Stimulated activated CD4-positive, alpha-beta T cell treated with anti-CD3 and anti-CD28 coated beads, Interleukin-15, amount 100 ng/mL, for 24 hours (primary cell): ENCODE measurements around the gene DCUN1D1.
"Not testable (repeated sequence)": the region's sequence is repeated elsewhere in the genome, so short reads cannot be mapped to it uniquely, and the experiment has no call there.

Experiments used
- DNase-seq: peaks from one replicate; pipeline ENCODE4 v3.0.0-alpha.2; 2020

The DCUN1D1 gene

GRCh38 chr3:182980204-182981037 is at the start of gene DCUN1D1:
DCUN1D1 (minus strand) TSS chr3:182980538; CDS start chr3:182980489, 49 bp downstream.
- peak; percentile 92 for DNase-seq

DNA sequence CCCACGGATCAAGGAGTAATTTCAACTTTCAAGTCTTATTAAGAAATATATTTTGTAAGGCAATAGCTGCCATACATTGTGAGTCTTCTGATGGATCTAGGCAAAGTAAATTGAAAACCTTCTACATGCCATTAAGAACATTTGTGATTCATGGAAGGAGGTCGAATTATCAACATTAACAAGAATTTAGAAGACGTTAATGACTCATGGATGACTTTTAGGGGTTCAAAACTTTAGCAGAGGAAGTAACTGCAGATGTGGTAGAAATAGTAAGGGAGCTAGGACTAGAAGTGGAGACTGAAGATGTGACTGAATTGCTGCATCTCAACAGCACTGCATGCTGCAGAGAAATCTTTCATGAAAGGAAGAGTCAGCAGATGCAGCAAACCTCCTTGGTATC is 48.1 kb upstream of the DCUN1D1 start:
- no peak for DNase-seq

- DNase-seq = no peak
These were observed 46.9 kb upstream of the DCUN1D1 start for GRCh38 chr3:183027276-183027675.

- DNase-seq = no peak
These were observed 42.7 kb upstream of the DCUN1D1 start for GRCh38 chr3:183022936-183023516.

- no peak for DNase-seq
These were observed 38.3 kb upstream of the DCUN1D1 start for GRCh38 chr3:183018421-183019192.

DNA sequence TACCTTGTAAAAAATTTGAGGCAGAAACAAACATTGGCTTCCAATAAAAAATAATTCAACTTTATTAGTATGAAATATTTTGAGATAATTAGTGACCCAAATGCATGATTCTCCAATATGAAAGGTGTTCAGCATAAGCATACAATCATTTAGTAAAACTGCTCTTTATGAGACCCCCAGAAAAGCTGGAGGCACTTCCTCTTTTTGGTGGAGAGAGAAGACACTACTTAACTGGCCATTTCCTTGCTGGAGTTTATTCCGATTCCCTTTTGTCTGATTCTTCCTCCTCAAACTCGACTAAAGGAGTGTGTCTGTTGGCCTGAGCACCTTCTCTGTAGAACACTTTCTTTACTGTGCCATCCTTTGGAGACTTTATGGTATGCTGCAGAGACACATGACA is 34.8 kb upstream of the DCUN1D1 start:
- DNase-seq = no peak

DNA sequence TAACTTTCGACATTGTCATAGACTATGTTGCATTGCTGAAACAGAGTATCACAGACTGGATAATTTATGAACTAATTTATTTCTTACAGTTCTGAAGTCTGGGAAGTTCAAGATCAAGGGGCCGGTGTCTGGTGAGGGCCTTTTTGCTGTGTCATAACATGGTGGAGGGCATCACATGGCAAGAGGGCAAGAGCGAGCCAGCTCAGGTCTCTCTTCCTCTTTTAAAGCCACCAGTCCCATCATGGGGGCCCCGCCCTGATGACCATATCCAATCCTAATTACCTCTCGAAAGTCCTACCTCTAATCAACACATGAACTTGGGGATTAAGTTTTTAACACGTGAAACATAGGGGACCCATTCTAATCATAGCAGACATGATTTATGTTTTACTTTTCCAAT is 33.5 kb upstream of the DCUN1D1 start:
- no peak for DNase-seq

DNA sequence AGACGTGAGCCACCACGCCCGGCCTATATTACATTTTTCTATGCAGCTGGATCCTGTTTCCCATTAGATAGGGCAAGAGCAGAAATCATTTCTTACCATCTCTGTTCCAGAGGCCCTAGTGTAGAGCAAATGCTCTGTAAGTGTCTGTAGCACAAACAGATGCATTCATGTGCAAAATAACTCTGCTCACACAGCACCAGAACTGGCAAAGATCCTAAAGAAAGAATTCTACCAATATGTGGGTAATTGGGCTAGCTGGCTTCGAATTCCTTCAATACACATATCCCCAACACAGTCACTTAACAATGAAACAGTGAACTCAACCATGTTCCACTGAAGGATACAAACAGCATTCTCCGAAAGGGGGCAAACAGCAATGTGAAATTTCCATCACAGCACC is 32.7 kb upstream of the DCUN1D1 start:
- no peak for DNase-seq

GRCh38 chr3:183008800-183009199 is 28.5 kb upstream of the DCUN1D1 start:
- no peak for DNase-seq

- no peak for DNase-seq
These were observed 28.0 kb upstream of the DCUN1D1 start for GRCh38 chr3:183008303-183008702.

- DNase-seq = no peak
These were observed 26.2 kb upstream of the DCUN1D1 start for GRCh38 chr3:183006396-183007002.

DNA sequence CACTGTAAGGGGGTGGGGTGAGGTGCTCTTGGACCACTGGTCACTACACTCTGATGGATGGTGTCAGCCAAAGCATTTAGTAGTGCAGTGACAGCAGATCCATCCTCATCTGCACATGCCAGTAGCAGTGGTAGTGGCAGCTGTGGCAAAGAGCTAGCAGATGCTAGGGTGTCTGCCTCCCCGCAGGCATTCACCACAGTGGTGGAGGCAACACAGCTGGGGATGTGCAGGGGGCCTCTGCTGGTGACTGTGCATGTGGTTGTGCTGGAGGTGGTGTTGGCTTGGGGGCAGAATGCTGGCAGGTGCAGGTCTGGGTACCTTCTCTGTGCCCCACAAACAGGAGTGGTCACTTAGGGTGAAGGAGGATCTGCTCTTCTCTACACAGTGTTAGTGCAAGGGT is 19.4 kb upstream of the DCUN1D1 start:
- no peak for DNase-seq

- not testable (repeated sequence) for DNase-seq
These were observed 13.3 kb upstream of the DCUN1D1 start for GRCh38 chr3:182993486-182994201.

GRCh38 chr3:182989566-182989965 is 9.2 kb upstream of the DCUN1D1 start:
- DNase-seq = no peak

DNA sequence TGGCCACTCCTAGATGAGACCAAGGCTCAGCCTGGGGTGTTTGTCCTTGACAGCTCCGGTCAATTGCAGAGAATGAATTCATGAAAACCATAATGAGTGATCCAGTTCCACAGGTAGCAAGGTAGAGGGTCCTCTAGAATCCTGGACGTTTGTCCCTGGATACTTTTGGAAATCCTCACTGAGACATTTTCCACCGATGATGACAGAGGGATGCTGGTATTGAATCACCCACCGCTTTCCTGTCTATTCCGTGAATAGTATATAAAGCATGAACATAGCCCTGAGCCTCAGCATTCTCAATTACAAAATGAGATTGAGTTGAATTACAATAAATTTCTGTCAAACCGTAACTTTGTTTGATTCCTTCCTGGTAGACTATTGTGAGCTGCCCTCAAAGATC is 5.7 kb upstream of the DCUN1D1 start:
- no peak for DNase-seq

DNA sequence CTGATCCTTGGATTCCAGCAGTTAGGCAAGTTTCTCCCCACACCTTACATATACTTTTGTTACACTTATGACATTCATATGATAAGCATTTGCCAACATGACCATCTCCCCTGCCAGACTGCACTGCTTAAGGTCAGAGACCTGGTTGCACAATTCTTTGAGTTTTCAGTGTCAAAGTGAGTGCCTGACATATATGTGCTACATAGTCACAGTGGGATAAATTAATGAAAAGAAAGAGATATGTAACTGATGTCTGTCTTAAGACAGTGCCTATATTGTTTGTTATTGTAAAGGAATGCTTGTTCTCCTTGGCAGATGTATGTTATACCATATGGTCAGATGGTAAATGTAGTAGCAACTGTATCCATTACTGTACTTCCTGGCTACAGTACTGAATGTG is 3.5 kb upstream of the DCUN1D1 start:
- DNase-seq = no peak

DNA sequence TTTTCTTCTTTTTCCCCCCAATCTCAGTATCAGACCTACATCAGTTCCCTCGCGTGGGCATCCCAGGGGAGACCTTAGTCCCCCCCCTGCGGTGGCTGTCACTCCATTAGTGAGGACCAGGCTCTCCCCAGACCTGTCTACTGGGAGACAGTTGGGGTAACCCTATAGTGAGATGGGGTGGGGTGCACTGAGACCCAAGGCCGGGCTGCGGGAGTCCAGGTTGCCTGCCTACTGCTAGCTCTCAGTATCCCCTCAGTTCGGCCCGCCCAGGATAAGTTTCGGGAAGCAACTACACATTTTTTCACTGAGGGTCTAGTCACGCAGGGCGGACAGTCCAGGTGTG is 671 bp upstream of the DCUN1D1 start:
- peak; percentile 8 for DNase-seq

GRCh38 chr3:182979674-182980191 is 605 bp downstream of the DCUN1D1 start:
- DNase-seq = peak; percentile 42

DNA sequence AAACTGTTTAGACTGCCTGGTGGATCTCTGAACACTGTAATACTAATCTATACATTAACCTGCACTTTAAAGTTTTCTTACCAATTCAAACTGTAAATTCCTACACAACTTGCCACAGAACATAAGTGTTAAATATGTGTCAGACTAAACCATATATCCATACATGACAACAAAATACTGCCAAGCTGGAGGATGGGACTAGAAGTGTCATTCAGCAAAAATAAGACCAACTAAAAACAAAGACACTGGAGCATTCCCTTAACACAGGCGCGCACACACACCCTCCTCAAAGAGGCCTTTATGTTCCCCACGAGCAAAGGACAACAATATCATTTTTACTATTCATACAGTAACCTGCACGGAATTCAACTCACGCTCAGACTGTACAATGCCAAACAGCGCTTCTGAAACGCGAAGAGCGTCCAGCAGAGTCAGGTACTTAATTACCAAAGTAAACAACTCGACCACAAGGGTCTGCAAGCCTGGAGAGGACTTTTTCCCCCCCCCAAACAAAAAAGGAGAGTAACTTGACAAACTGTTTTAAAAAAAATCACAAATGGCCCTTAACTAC is 1.1 kb downstream of the DCUN1D1 start:
- DNase-seq = no peak

GRCh38 chr3:182978387-182978786 is 2.0 kb downstream of the DCUN1D1 start:
- DNase-seq = no peak

DNA sequence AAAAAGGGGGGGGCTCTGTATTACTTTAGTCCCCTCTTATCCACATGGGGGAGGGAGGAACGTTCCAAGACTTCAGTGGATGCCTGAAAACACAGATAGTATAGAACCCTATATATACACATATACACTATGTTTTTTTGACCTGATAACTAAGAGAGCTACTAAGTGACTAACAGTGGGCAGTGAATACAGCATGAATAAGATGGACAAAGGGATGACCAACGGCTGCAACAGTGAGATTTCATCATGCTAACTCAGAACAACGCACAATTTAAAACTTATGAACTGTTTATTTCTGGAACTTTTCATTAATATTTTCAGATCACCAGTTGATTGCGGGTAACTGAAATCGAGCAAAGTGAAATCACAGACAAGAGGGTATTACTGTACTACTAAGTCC is 7.3 kb downstream of the DCUN1D1 start:
- no peak for DNase-seq

DNA sequence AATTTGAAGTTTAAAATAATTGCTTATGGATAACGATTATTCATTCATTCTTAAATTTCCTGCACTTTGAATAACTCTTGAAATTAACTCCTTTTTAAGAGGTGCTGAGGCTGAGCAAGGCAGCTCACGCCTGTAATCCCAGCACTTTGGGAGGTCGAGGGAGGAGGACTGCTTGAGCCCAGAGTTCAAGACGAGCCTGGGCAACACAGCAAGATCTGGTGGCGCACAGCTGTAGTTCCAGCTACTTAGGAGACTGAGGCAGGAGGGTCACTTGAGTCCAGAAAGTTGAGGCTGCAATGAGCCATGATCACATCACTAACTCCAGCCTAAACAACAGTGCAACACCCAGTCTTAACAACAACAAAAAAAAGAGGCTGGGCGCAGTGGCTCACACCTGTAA is 8.0 kb downstream of the DCUN1D1 start:
- DNase-seq = no peak
